GM18909 (cell line): ENCODE data around the gene NGLY1.
A peak's percentile ranks its signal among the peaks of the same experiment; 100 is the strongest.

Experiments
- ATAC-seq: cut with Tn5 transposase; IDR thresholded peaks from one replicate; pipeline ENCODE4 v1.9.1; 2021; ENCODE audit warnings: mild to moderate bottlenecking; ENCODE audit not compliant: unreplicated experiment, poor library complexity

NGLY1 gene

GRCh38 chr3:25782938-25783660, at the start of gene NGLY1:
TSS of gene NGLY1 (minus strand) at chr3:25783443. CDS start at chr3:25783390, 53 bp downstream.
- peak; percentile 80 for ATAC-seq

- no peak for ATAC-seq
These were observed 48.3 kb upstream of the NGLY1 start for GRCh38 chr3:25831578-25831977.

GRCh38 chr3:25830373-25831280, 47.4 kb upstream of the NGLY1 start:
- ATAC-seq: no peak

GRCh38 chr3:25826510-25826909, 43.3 kb upstream of the NGLY1 start:
- ATAC-seq: no peak

GRCh38 chr3:25823314-25823713, 40.1 kb upstream of the NGLY1 start:
- no peak for ATAC-seq

GRCh38 chr3:25821746-25822573, 38.7 kb upstream of the NGLY1 start:
- no peak for ATAC-seq

GRCh38 chr3:25820816-25821486, 37.7 kb upstream of the NGLY1 start:
- ATAC-seq: no peak

- no peak for ATAC-seq
These were observed 37.1 kb upstream of the NGLY1 start for GRCh38 chr3:25820366-25820765.

GRCh38 chr3:25818335-25818734, 35.1 kb upstream of the NGLY1 start:
- ATAC-seq: no peak

GRCh38 chr3:25817638-25818037, 34.4 kb upstream of the NGLY1 start:
- ATAC-seq: no peak

GRCh38 chr3:25817107-25817506, 33.9 kb upstream of the NGLY1 start:
- ATAC-seq: no peak

GRCh38 chr3:25812644-25813043, 29.4 kb upstream of the NGLY1 start:
- no peak for ATAC-seq

GRCh38 chr3:25804676-25805075, 21.4 kb upstream of the NGLY1 start:
- no peak for ATAC-seq

- no peak for ATAC-seq
These were observed 20.6 kb upstream of the NGLY1 start for GRCh38 chr3:25803833-25804232.

- no peak for ATAC-seq
These were observed 18.5 kb upstream of the NGLY1 start for GRCh38 chr3:25801786-25802185.

GRCh38 chr3:25789596-25790556, 6.6 kb upstream of the NGLY1 start, which contains the start of gene OXSM:
TSS of gene OXSM (plus strand) at chr3:25790090. CDS start at chr3:25791021, 931 bp downstream.
- ATAC-seq: peak; percentile 96

- no peak for ATAC-seq
These were observed 6.0 kb upstream of the NGLY1 start for GRCh38 chr3:25789209-25789595.

GRCh38 chr3:25787689-25788088, 4.4 kb upstream of the NGLY1 start:
- no peak for ATAC-seq

- no peak for ATAC-seq
These were observed 2.6 kb upstream of the NGLY1 start for GRCh38 chr3:25785826-25786225.
